GM18867 (cell line): ENCODE measurements around the gene ZBTB43.
A peak's percentile ranks its signal among the peaks of the same experiment; 100 is the strongest.
"Not testable (repeated sequence)": the region's sequence is repeated elsewhere in the genome, so short reads cannot be mapped to it uniquely, and the experiment has no call there.

ENCODE experiments used
- ATAC-seq: cut with Tn5 transposase; IDR thresholded peaks from one replicate; pipeline ENCODE4 v1.9.1; 2021; ENCODE audit warnings: mild to moderate bottlenecking, moderate library complexity; ENCODE audit not compliant: unreplicated experiment

ZBTB43 gene

DNA sequence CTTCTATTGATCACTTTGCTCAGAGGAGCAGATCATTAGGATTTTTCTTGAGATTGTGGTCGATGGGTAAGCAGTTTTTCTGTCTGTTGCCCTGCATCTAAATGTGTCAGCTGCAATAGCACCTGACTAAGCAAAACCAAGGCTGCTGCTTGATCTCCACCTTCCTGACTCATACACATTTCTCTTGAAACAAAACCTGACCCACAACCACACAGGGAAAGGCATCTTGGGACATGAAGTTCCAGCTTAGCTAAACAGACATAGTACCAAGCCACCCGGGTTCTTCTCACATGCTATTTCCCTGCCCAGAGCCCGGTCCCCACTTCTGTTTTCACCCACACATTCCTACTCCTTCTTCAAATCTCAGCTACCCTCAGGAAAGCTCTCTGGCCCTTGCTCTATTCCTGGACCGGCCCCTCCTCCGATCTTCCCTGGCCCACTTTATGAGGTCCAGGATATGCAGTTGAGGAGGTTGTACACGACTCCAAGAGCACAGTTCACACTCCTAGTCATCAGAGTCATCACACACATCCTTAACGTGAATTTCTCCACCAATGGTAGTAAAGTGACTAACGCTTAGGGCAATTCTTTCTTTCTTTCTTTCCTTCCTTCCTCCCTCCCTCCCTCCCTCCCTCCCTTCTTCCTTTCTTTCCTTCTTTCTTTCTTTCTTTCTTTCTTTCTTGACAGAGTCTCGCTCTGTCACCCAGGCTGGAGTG is 16.0 kb upstream of the ZBTB43 start:
- ATAC-seq = no peak

DNA sequence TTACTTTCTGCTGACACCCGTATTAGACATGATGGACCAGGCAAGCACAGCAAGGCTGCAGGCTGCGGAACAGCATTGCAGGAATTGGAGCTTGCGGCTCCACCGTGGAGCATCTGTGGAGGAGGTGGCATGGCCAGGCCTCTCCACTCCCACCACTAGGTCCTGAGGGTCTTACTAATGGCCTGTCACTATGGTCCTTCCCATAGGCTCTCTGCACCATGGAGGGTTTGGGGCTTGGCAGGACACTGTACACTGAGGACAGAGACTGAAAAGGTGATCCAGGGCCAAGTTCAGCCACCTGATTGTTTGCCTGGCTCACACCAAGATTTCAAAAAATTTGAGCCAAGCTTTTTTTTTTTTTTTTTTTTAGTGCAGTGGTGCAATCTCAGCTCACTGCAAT is 14.3 kb upstream of the ZBTB43 start:
- no peak for ATAC-seq

DNA sequence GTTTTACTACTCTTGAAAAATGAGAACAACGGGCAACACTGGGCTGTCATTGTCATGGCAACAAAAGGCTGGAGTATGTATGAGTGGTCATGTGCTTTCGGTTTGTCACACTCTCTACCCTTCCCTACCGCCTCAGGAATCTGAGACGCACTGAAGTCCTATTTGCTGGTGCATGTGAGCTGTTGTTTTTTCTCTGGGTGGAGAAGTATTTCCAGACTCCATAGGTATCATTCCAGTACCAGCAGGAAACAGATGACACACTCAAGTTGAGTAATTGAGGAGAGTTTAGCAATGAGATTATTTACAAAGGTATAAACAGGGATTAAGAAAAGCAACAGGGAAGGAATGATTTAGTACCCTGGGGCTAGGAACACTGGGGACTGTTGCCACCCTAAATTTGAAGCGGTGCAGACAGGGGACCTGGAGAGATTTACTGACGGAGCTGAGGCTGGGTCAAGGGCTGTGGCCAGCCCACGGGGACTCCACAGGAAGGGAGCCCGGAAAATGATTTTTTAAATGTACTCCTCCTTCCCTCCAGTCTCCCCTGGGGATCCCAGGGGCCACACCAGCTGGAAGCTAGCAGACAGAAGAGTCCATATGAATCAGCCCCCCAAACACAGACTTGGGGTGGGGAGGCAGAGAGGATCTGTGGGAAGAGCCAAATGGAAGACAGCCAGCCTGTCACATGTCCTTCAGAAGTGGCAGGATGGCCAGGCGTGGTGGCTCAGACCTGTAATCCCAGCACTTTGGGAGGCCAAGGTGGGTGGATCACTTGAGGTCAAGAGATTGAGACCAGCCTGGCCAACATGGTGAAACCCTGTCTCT is 13.2 kb upstream of the ZBTB43 start:
- no peak for ATAC-seq

DNA sequence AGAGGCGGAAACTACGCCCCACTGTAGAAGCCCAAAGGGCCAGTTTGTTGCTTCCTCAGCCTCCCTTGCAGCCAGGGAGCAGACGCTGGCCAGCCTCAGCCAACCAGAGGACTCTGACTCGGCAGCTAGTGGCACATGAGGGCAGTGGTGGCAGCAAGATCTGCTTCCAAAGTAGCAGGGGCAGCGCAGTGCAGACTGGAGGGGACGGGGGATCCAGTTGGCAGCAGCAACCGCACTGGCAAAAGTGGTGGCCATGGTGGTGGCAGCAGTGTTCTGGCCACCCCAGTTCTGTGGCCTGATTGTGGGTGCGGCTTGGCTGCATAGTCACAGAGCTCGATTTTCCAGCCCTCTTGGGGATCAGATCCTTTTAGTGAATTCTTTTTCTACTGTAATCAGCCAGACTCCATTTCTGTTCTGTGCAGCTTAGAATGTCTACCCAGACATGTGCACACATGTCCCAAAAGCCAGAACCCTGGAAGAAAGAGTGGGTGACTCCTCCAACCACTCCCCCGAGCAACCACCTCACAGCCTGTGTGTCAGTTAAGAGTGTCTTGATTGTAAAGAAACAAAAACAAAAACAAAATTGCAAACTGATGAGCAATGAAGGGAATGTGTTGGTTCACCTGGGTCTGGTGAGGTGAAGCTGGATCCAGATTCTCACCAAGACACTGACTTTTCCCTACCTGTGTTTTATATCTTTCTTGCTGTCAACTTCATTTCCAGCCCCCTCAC is 11.0 kb upstream of the ZBTB43 start:
- ATAC-seq = no peak

DNA sequence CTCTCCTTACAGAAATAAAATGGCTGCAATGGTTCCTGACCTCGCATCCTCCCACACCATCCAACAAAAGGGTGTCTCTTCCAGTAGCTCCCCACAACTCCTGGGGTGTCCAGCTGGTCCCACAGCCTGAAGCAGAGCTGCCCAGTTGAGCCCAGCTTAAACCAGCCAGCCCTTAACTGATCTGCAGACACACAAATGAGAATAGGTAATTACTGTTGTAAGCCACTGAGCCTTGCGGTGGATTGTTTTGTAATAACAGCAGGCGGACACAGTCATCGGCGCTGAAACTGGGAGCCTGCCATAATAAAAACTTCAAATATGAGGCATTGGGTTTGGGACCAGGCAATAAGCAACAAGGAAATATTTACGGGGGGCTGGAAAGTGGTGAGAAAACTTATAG is 10.4 kb upstream of the ZBTB43 start:
- no peak for ATAC-seq

DNA sequence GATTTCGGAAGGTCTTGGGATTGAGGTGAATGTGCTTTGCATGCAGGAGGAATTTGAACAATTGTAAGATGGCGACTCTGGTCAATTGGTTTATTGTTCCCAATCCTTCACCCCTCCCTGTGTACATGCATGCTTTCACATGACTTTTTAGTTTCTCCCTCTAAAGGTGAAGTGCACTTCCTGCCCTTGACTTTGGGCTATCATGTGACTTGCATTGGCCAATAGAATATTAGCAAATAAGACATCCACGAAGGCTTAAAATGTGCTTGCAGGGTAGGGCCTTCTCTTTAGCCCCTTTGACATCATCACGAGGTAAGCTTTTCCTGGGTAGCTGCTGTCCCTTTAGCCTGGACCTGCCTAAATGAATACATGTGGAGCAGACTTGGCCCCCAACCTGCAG is 8.1 kb upstream of the ZBTB43 start:
- no peak for ATAC-seq

DNA sequence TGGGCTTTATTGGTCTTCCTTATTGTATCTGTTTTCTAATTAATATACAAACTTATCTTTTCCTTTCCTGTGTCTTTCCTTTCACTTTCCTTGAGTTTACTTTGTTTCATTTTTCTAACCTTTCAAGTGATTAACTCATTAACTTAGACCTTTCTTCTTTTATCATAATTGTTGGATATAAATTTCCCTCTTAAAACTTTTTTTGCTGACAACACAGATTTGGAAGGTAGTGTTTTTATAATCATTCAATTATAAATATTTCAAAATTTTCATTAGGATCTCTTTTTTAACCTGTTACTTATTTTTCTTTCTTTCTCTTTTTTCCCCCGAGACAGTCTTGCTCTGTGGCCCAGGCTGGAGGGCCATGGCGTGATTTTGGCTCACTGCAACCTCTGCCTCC is 6.9 kb upstream of the ZBTB43 start:
- ATAC-seq = no peak

DNA sequence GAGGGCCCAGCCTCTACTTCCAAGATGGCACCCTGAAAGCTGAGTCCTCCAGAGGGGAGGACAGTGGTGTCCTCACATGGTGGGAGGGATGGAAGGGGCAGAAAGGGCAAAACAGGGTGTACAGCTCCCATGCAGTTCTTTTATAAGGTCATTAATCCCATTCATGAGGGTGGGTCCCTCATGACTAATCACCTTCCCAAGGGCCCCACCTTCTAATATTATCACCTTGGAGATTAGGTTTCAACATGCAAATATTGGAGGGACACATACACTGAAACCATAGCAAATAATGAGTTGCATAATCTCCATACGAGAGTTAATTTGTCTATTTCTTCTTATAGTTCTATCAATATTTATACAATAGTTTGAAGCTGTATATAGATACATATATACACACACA is 5.8 kb upstream of the ZBTB43 start:
- no peak for ATAC-seq

DNA sequence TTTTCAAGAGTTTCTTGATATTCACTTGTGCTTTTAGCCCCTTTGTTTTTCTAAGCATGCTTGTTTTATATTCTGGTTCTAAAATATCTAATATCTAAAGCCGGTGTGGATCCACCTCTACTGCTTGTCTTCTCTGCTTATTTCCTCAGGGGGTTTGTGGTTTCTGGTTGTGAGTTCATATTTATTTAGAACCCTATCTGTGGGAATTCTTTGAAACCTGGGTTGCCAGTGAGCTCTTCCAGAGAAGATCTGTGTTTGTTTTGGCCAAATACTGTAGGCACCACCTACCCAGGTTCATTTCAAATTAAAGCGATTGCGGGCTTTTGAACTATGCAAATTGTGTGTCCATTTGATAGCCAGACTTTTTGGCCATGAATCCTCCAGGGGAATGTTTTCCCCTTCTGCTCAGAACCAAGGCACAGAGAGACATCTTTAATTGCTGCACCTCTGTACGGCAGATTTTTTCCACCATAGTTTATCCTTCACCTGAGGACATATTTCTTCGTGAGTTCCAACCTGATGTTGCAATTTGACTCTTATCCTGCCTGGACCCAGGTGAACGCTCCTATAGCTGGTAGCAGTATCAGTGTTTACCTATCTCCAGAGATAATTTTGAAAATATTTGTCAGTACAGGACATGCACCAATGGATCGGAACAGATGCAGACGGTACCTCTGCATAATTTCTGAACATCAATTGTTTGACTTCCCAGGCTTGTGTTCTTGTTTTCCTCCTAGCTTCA is 2.4 kb upstream of the ZBTB43 start:
- ATAC-seq = no peak

DNA sequence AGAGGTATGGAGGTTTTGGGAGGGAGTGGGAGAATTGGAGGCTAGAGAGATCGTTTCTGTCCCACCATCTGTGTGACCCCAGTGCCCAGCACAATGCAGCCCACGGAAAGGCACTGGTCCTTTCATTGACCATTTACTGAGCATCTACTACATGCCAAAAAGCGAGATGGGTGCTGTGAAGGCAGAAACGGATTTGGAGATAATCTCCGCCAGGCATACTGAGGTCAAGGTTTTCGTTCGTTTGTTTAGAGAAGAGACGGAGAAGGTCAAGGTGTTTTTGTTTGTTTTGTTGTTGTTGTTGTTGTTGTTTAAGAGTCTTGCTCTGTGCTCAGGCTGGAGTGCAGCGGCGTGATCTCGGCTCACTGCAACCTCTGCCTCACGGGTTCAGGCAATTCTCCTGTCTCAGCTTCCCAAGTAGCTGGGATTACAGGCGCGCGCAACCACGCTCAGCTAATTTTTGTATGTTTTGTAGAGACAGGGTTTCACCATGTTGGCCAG is 593 bp upstream of the ZBTB43 start:
- ATAC-seq = no peak

DNA sequence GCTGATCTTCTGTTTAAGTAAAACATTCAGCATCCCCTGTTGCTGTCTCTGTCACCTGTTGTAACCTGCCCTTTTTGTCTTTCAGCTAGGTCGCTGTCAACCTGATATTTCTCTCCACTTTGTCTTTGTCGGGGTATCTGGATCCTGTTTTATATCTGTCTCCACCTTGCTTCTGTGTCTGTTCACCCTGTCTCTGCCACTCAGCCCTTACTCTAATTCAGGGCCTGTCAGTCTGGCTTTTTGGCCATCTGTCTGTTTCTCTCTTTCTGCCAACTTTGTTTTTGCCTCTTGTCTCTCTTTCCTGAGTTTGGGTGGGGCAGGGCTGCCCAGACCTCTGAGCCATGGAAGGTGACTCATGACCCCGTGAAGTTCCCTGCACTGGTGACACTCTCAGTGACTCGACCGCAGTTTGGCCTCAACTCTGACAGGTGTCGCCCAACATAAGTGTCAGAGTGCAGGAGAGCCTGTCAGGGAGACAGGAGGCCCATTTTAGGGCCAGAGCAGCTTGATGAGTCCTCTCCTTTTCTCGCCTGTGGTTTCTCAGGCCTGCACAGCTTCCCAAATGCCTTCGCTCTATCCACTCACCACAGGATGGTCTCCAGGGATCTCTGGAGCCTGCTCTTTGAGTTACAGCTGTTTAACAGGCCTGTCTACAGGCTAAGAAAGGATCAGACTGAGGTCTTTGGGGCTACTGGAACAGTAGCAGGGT is 868 bp downstream of the ZBTB43 start:
- ATAC-seq = peak; percentile 75

DNA sequence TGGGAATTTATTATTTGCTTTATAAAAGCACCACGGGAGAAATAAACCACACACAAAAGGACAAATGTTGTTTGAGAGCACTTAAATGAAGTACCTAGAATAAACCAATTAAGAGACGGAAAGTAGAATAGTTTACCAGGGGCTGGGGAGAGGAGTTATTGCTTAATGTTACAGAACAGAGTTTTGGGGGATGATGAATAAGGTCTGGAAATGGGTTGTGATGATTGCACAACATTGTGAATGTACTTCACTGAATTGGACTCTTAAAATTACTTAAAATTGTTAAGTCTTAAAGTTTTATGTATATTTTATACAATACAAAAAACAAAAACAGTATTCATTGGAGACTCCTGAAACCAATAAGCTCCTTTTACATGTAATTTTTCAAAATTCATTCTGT is 1.5 kb downstream of the ZBTB43 start:
- ATAC-seq = no peak

DNA sequence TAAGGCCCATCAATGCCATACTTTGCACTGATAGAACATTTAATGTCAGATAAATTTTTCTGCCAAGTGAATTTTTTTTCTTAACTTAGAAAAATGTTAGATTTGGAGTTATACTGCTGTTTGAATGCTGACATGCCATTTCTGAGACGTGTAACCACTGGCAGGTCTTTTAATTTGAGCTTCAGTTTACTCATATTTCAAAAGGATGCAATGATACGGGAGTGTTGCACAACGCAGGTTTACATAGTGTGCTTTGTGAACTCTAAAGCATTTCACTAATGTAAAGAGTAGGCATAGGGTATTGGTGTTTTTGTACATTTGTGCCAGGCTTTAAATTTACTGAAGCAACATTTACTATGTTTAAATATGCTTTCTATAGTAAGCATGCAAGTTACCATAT is 4.2 kb downstream of the ZBTB43 start:
- ATAC-seq = no peak

DNA sequence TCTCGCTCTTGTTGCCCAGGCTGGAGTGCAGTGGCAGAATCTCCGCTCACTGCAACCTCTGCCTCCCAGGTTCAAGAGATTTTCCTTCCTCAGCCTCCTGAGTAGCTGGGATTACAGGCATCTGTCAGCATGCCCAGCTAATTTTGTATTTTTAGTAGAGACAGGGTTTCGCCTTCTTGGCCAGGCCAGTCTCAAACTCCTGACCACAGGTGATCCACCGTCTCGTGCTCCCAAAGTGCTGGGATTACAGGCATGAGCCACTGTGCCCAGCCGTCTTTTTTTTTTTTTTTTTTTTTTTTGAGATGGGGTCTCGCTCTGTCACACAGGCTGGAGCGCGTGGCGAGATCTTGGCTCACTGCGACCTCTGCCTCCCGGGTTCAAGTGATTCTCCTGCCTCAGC is 5.4 kb downstream of the ZBTB43 start:
- not testable (repeated sequence) for ATAC-seq

DNA sequence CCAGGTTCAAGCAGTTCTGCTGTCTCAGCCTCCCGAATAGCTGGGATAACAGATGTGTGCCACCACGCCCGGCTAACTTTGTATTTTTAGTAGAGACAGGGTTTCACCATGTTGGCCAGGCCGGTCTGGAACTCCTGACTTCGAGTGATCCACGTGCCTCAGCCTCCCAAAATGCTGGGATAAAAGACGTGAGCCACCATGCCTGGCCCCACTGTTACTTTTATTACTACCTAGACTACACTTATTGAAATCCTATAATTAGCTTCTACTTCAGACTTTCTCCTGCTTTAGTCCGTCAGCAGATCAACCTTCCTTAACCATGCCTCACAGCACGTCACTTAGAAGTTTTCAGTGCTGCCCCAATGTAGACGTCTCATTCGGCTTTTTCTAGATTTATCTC is 8.2 kb downstream of the ZBTB43 start:
- no peak for ATAC-seq

DNA sequence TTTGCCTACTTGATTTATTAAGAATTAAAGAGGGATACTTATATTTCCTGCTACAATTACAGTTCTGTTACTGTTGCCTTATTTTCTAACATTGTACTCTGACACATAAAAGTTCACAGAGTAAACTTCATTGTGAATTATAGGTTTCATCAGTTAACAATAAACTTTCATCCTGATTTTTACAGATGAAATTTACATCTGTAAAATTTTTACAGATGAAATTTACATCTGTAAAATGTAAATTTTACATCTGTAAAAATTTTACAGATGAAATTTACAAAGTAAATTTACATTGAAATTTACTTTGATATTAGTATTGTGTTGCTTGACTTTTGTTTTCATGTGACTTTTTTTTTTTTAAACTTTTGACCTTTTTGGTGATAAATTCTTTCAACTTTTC is 9.3 kb downstream of the ZBTB43 start:
- no peak for ATAC-seq

DNA sequence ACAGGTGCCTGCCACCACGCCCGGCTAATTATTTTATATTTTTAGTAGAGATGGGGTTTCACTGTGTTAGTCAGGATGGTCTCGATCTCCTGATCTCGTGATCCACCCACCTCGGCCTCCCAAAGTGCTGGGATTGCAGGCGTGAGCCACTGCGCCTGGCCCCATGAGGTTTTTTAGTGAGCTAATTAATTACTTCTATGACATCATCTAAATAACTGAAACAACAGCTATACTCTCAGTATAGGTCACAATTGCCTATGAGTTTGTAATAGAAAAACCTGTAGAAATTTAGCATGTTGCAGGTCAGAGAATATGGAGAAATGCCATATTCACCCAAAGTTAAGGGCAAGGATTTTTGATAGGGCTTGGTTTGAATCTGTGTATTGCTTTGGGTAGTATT is 12.8 kb downstream of the ZBTB43 start:
- not testable (repeated sequence) for ATAC-seq

DNA sequence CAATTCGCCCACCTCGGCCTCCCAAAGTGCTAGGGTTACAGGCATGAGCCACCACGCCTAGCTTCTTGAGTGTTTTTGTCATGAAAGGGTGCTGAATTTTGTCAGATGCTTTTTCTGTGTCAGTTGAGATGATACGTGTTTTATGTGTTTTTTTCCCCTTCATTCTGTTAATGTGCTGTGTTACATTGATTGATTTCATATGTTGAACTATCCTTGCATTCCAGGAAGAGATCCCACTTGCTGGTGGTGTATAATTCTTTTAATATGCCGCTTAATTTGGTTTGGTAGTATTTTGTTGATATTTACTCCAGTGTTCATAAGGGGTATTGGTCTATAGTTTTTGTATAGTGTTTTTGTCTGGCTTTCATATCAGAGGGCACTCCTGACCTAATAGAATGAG is 13.6 kb downstream of the ZBTB43 start:
- ATAC-seq = no peak

DNA sequence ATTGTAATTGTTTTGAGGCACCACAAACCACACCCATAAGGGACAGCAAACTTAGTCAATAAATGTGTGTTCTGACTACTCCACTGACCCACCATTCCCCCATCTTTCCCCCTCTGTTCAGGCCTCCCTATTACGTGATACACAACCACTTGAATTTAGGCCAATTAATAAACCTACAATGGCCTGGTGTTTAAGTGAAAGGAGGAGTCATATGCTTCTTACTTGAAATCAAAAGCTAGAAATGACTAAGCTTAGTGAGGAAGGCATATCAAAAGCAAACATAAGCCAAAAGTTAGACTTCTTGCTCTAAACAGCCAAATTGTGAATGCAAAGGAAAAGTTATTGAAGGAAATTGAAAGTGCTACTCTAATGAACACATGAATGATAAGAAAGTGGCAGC is 14.6 kb downstream of the ZBTB43 start:
- ATAC-seq = no peak

DNA sequence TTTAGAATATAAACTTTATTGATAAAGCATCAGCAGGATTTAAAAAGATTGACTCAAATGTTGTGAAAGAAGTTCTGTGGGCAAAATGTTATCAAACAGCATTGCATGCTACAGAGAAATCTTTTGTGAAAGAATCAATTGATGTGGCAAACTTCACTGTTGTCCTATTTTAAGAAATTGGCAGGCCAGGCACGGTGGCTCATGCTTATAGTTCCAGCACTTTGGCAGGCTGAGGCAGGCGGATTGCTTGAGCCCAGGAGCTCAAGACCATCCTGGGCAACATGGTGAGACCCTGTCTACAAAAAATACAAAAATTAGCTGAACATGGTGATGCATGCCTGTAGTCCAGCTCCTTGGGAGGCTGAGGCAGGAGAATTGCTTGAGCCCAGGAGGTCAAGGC is 17.4 kb downstream of the ZBTB43 start:
- no peak for ATAC-seq
